Ascending aorta (tissue), 2 donors: ENCODE measurements around the gene TOX2. TPM values are rescaled to one million over a fixed set of nuclear protein-coding genes. Genes with fewer than 3 reads are reported as not detected.

ENCODE experiments used
- DNase-seq, 2 donors: peaks; one replicate each; pipeline ENCODE4 v3.0.0-alpha.2; 2019; ENCODE audit warnings: low spot score in 2 of 2
- H3K27ac ChIP-seq, 2 donors: fragments of 200-600 bp; sonication (generic); one replicate each; pipeline ENCODE4 v1.5.1; 2016 to 2017; ENCODE audit warnings: mild to moderate bottlenecking in 1 of 2
- H3K27me3 ChIP-seq: fragments of 200-600 bp; sonication (generic); one replicate; pipeline ENCODE4 v1.5.1; 2017
- H3K36me3 ChIP-seq, 2 donors: fragments of 200-600 bp; sonication (generic); one replicate each; pipeline ENCODE4 v1.5.1; 2016
- H3K4me1 ChIP-seq, 2 donors: fragments of 200-600 bp; sonication (generic); one replicate each; pipeline ENCODE4 v1.5.1; 2016 to 2017; ENCODE audit warnings: mild to moderate bottlenecking in 1 of 2
- H3K4me3 ChIP-seq, 2 donors: fragments of 200-600 bp; sonication (generic); one replicate each; pipeline ENCODE4 v1.5.1; 2016 to 2017; ENCODE audit warnings: mild to moderate bottlenecking in 1 of 2
- H3K9me3 ChIP-seq, 2 donors: fragments of 200-600 bp; sonication (generic); one replicate each; pipeline ENCODE4 v1.5.1; 2016
- CTCF ChIP-seq, 3 experiments: fragments of 200-600 bp in 2 of 3; fragments of 450-650 bp in 1 of 3; sonication (generic) in 2 of 3; IDR thresholded peaks; one replicate each; pipeline ENCODE4 v1.5.1; 2016 to 2019; ENCODE audit warnings: antibody characterized with exemption in 3 of 3, mild to moderate bottlenecking in 1 of 3, moderate library complexity in 1 of 3
- intact Hi-C: fragments of 100-400 bp; cut with DNase I; formaldehyde crosslinking; loops from one replicate; pipeline ENCODE4 v1.15.1; 2023
- total RNA-seq: library from RNA; depleted of rRNA; stranded (reverse); fragments of >200 nt; gene quantifications from one replicate; pipeline ENCODE4 v1.1.0, GENCODE V29; 2016

The TOX2 gene
- total RNA-seq, 1 donor from 2014 or later: 47.0 TPM

- peak overlapping the region in 1 of 2 donors; percentile 28 for H3K27ac ChIP-seq
- no peaks in the 10 kb centered on the region for H3K27me3 ChIP-seq
- no peak overlapping the region for H3K4me3 ChIP-seq
- DNase-seq: no peak
- peaks cover 0 to 2% of the 10 kb centered on the region in 2 donors for H3K4me1 ChIP-seq
- no peaks in the 10 kb centered on the region for H3K36me3 ChIP-seq
- intact Hi-C loops: no loop called here
- TF ChIP-seq CTCF (IDR thresholded peaks at IDR 0.05): no peak
- no peaks in the 10 kb centered on the region for H3K9me3 ChIP-seq
Observed at GRCh38 chr20:44009679-44009992, 95.0 kb downstream of the TOX2 start.

- H3K36me3 ChIP-seq: no peaks in the 10 kb centered on the region
- intact Hi-C loops: loop anchor here (10.0 kb wide), 1 partner anchor 175 kb away; the partner anchor contains the start of gene JPH2
- H3K9me3 ChIP-seq: no peaks in the 10 kb centered on the region
- TF ChIP-seq CTCF (IDR thresholded peaks at IDR 0.05): no peak
- H3K4me1 ChIP-seq: peaks cover 3% of the 10 kb centered on the region in 2 donors
- no peak for DNase-seq
- no peak overlapping the region for H3K4me3 ChIP-seq
- no peaks in the 10 kb centered on the region for H3K27me3 ChIP-seq
- H3K27ac ChIP-seq: no peak overlapping the region
Observed at GRCh38 chr20:44010162-44010704, 95.6 kb downstream of the TOX2 start.

GRCh38 chr20:44011251-44011940 is 96.7 kb downstream of the TOX2 start:
- TF ChIP-seq CTCF (IDR thresholded peaks at IDR 0.05): no peak
- Histone ChIP-seq H3K36me3 (no peaks in the 10 kb centered on the region), H3K27ac (no peak overlapping the region), H3K27me3 (no peaks in the 10 kb centered on the region), H3K4me3 (no peak overlapping the region), H3K9me3 (no peaks in the 10 kb centered on the region), H3K4me1 (peaks cover 3 to 8% of the 10 kb centered on the region in 2 donors)
- no peak for DNase-seq
- intact Hi-C loops: loop anchor here (10.0 kb wide), 1 partner anchor 173 kb away; the partner anchor contains the start of gene JPH2

- no peaks in the 10 kb centered on the region for H3K36me3 ChIP-seq
- no peaks in the 10 kb centered on the region for H3K27me3 ChIP-seq
- no peaks in the 10 kb centered on the region for H3K9me3 ChIP-seq
- H3K4me1 ChIP-seq: peaks cover 4 to 8% of the 10 kb centered on the region in 2 donors
- TF ChIP-seq CTCF (IDR thresholded peaks at IDR 0.05): no peak
- DNase-seq: no peak
- intact Hi-C loops: loop anchor here (10.0 kb wide), 1 partner anchor 172 kb away; the partner anchor contains the start of gene JPH2
- H3K27ac ChIP-seq: no peak overlapping the region
- H3K4me3 ChIP-seq: no peak overlapping the region
Observed at GRCh38 chr20:44012466-44013226, 98.0 kb downstream of the TOX2 start.

GRCh38 chr20:44014807-44015732 is 100.4 kb downstream of the TOX2 start:
- peak overlapping the region; percentile 2 to 47 for H3K4me3 ChIP-seq
- no peaks in the 10 kb centered on the region for H3K36me3 ChIP-seq
- H3K27me3 ChIP-seq: no peaks in the 10 kb centered on the region
- no peak for DNase-seq
- intact Hi-C loops: loop anchor here (5.0 to 10.0 kb wide), 3 partner anchors 62 to 170 kb away; partner anchors contain the start of gene JPH2
- H3K9me3 ChIP-seq: no peaks in the 10 kb centered on the region
- H3K4me1 ChIP-seq: peaks cover 11 to 20% of the 10 kb centered on the region in 2 donors
- TF ChIP-seq CTCF (IDR thresholded peaks at IDR 0.05): no peak
- peak overlapping the region in 1 of 2 donors; percentile 38 for H3K27ac ChIP-seq
